ENCODE data around the gene ADM.

Gene ADM

GRCh38 chr11:10291801-10292638, 12.9 kb upstream of the ADM start:
- DNase-seq (ENCODE audit: low spot score): no peak

GRCh38 chr11:10293423-10294289, 11.2 kb upstream of the ADM start, which contains the start of gene SBF2:
Gene SBF2 (minus strand): TSS chr11:10294219. CDS start chr11:10294069, 150 bp downstream.
- DNase-seq (ENCODE audit: low spot score): peak; percentile 90

GRCh38 chr11:10294290-10294953, 10.5 kb upstream of the ADM start:
- peak; percentile 48 for DNase-seq (ENCODE audit: low spot score)

GRCh38 chr11:10295064-10295901, 9.6 kb upstream of the ADM start:
- DNase-seq (ENCODE audit: low spot score): no peak

GRCh38 chr11:10298342-10298741, 6.5 kb upstream of the ADM start:
- no peak for DNase-seq (ENCODE audit: low spot score)

- DNase-seq (ENCODE audit: low spot score): no peak
Measured at GRCh38 chr11:10301656-10302358, 3.1 kb upstream of the ADM start.

- no peak for DNase-seq (ENCODE audit: low spot score)
Measured at GRCh38 chr11:10302359-10302743, 2.5 kb upstream of the ADM start.

GRCh38 chr11:10302744-10303557, 1.9 kb upstream of the ADM start:
- DNase-seq (ENCODE audit: low spot score): no peak

- DNase-seq (ENCODE audit: low spot score): no peak
Measured at GRCh38 chr11:10303558-10304363, 1.1 kb upstream of the ADM start.

- no peak for DNase-seq (ENCODE audit: low spot score)
Measured at GRCh38 chr11:10305262-10305963, 540 bp downstream of the ADM start.

GRCh38 chr11:10305964-10306918, 1.4 kb downstream of the ADM start:
- DNase-seq (ENCODE audit: low spot score): no peak

GRCh38 chr11:10307022-10307399, 2.1 kb downstream of the ADM start:
- no peak for DNase-seq (ENCODE audit: low spot score)

GRCh38 chr11:10307400-10308200, 2.7 kb downstream of the ADM start:
- peak; percentile 81 for DNase-seq (ENCODE audit: low spot score)

- peak; percentile 72 for DNase-seq (ENCODE audit: low spot score)
Measured at GRCh38 chr11:10308201-10308954, 3.5 kb downstream of the ADM start.

GRCh38 chr11:10309163-10310093, 4.6 kb downstream of the ADM start:
- no peak for DNase-seq (ENCODE audit: low spot score)

Data from iPS-NIHi11 (cell line).